ACHN (cell line): ENCODE results near the gene NKAIN1.
"Not testable (repeated sequence)": the region's sequence is repeated elsewhere in the genome, so short reads cannot be mapped to it uniquely, and the experiment has no call there.

ENCODE experiments used
- DNase-seq: peaks from one replicate; pipeline ENCODE4 v3.0.0-alpha.2; 2015
- in situ Hi-C: cut with HindIII; loops from 2 replicates; pipeline ENCODE4 v1.10.0; 2017; ENCODE audit warnings: low sequenced_read_pairs, low pct_ligation_motif_present, low pct_unique_long_range_greater_than_20kb

Gene NKAIN1

GRCh38 chr1:31207046-31207445, 32.6 kb downstream of the NKAIN1 start:
- in situ Hi-C loops, result no loop called here

GRCh38 chr1:31203215-31203614, 36.5 kb downstream of the NKAIN1 start:
- in situ Hi-C loops, result no loop called here
- DNase-seq, result no peak

More at GRCh38 chr1:31207046-31207445, 32.6 kb downstream of the NKAIN1 start:
- no peak for DNase-seq

- in situ Hi-C loops, result no loop called here
- DNase-seq, result no peak
These were observed 37.7 kb downstream of the NKAIN1 start for GRCh38 chr1:31201931-31202360.

- DNase-seq, result no peak
- in situ Hi-C loops, result no loop called here
These were observed 39.7 kb downstream of the NKAIN1 start for GRCh38 chr1:31199949-31200348.

GRCh38 chr1:31199236-31199790, 40.4 kb downstream of the NKAIN1 start:
- no peak for DNase-seq
- in situ Hi-C loops, result no loop called here

GRCh38 chr1:31198600-31198999, 41.1 kb downstream of the NKAIN1 start:
- DNase-seq, result no peak
- in situ Hi-C loops, result no loop called here

- in situ Hi-C loops, result no loop called here
- DNase-seq, result no peak
These were observed 41.5 kb downstream of the NKAIN1 start for GRCh38 chr1:31198150-31198549.

- in situ Hi-C loops, result no loop called here
- DNase-seq, result peak; percentile 34
These were observed 43.0 kb downstream of the NKAIN1 start for GRCh38 chr1:31196685-31197084.

- in situ Hi-C loops, DNase-seq: not testable (repeated sequence)
These were observed 44.4 kb downstream of the NKAIN1 start for GRCh38 chr1:31195267-31195666.

GRCh38 chr1:31193729-31194128, 46.0 kb downstream of the NKAIN1 start:
- no peak for DNase-seq
- in situ Hi-C loops, result no loop called here

GRCh38 chr1:31191281-31191680, 48.4 kb downstream of the NKAIN1 start:
- in situ Hi-C loops, result no loop called here
- DNase-seq, result no peak

- DNase-seq, result no peak
- in situ Hi-C loops, result no loop called here
These were observed 49.7 kb downstream of the NKAIN1 start for GRCh38 chr1:31189696-31190674.

GRCh38 chr1:31183927-31184554, 55.6 kb downstream of the NKAIN1 start:
- peak; percentile 45 for DNase-seq
- in situ Hi-C loops, result no loop called here

- no peak for DNase-seq
- in situ Hi-C loops, result no loop called here
These were observed 56.6 kb downstream of the NKAIN1 start for GRCh38 chr1:31183126-31183525.

GRCh38 chr1:31182352-31182751, 57.3 kb downstream of the NKAIN1 start:
- in situ Hi-C loops, result no loop called here
- peak; percentile 82 for DNase-seq

GRCh38 chr1:31181515-31182343, 58.0 kb downstream of the NKAIN1 start:
- in situ Hi-C loops, result no loop called here
- DNase-seq, result peak; percentile 49

- DNase-seq, result no peak
- in situ Hi-C loops, result no loop called here
These were observed 59.3 kb downstream of the NKAIN1 start for GRCh38 chr1:31180338-31180737.

GRCh38 chr1:31176291-31176690, 63.4 kb downstream of the NKAIN1 start:
- DNase-seq, in situ Hi-C loops: not testable (repeated sequence)

- in situ Hi-C loops, result no loop called here
- DNase-seq, result no peak
These were observed 69.3 kb downstream of the NKAIN1 start for GRCh38 chr1:31170486-31170735.
